Astrocyte (in vitro differentiated cells and primary cell): ENCODE data around the gene GPR137B. TPM values are rescaled to one million over a fixed set of nuclear protein-coding genes. Genes with fewer than 3 reads are reported as not detected.

Experiments used
- DNase-seq: peaks from one replicate; pipeline ENCODE4 v3.0.0-alpha.2; 2010; ENCODE audit warnings: low read depth
- FAIRE-seq: peaks from 2 replicates; lab custom pipeline; 2011; peaks lifted over from hg19 to GRCh38; lab: Jason Lieb, UNC
- H2AFZ ChIP-seq: 2 replicates; pipeline ENCODE4 v1.6.0; 2012; ENCODE audit warnings: low read depth, low read length, inconsistent platforms
- H3K27ac ChIP-seq: 2 replicates; pipeline ENCODE4 v1.5.1; 2011; ENCODE audit warnings: low read depth, low read length, inconsistent platforms
- H3K27me3 ChIP-seq: 2 replicates; pipeline ENCODE4 v1.6.0; 2011; ENCODE audit warnings: low read length, inconsistent platforms; ENCODE audit not compliant: insufficient read depth
- H3K36me3 ChIP-seq: 2 replicates; pipeline ENCODE4 v1.5.1; 2011; ENCODE audit warnings: low read length, inconsistent platforms; ENCODE audit not compliant: insufficient read depth
- H3K4me1 ChIP-seq: 2 replicates; pipeline ENCODE4 v1.5.1; 2011; ENCODE audit warnings: low read length, inconsistent platforms; ENCODE audit not compliant: insufficient read depth
- H3K4me2 ChIP-seq: 2 replicates; pipeline ENCODE4 v1.6.0; 2012; ENCODE audit warnings: low read length, inconsistent platforms
- H3K4me3 ChIP-seq: 2 replicates; pipeline ENCODE4 v1.5.1; 2011; ENCODE audit warnings: low read depth, mild to moderate bottlenecking, low read length, inconsistent platforms; ENCODE audit not compliant: insufficient read depth
- H3K79me2 ChIP-seq: 2 replicates; pipeline ENCODE4 v1.6.0; 2012; ENCODE audit warnings: mild to moderate bottlenecking, low read length, inconsistent platforms; ENCODE audit not compliant: insufficient read depth
- H3K9ac ChIP-seq: 2 replicates; pipeline ENCODE4 v1.6.0; 2012; ENCODE audit warnings: mild to moderate bottlenecking, low read length, inconsistent platforms
- H3K9me3 ChIP-seq: 2 replicates; pipeline ENCODE4 v1.5.1; 2012; ENCODE audit warnings: low read depth, mild to moderate bottlenecking, low read length, inconsistent platforms; ENCODE audit not compliant: insufficient read depth
- H4K20me1 ChIP-seq: 2 replicates; pipeline ENCODE4 v1.6.0; 2012; ENCODE audit warnings: low read length, inconsistent platforms; ENCODE audit not compliant: insufficient read depth
- H3K27ac Mint-ChIP-seq: one replicate; pipeline ENCODE4 v1.8.0; 2021; ENCODE audit warnings: mild to moderate bottlenecking, mixed read lengths; ENCODE audit not compliant: unreplicated experiment
- H3K27me3 Mint-ChIP-seq: one replicate; pipeline ENCODE4 v1.8.0; 2021; ENCODE audit warnings: low read depth, mixed read lengths; ENCODE audit not compliant: unreplicated experiment
- H3K36me3 Mint-ChIP-seq: one replicate; pipeline ENCODE4 v1.8.0; 2021; ENCODE audit warnings: low read depth, mixed read lengths; ENCODE audit not compliant: unreplicated experiment
- H3K4me1 Mint-ChIP-seq: one replicate; pipeline ENCODE4 v1.8.0; 2021; ENCODE audit warnings: low read depth, mixed read lengths; ENCODE audit not compliant: unreplicated experiment
- H3K4me3 Mint-ChIP-seq: one replicate; pipeline ENCODE4 v1.8.0; 2021; ENCODE audit warnings: mild to moderate bottlenecking, moderate library complexity, mixed read lengths; ENCODE audit not compliant: unreplicated experiment
- H3K9me3 Mint-ChIP-seq: one replicate; pipeline ENCODE4 v1.8.0; 2021; ENCODE audit warnings: mild to moderate bottlenecking, mixed read lengths; ENCODE audit not compliant: unreplicated experiment
- CTCF ChIP-seq: IDR thresholded peaks from 2 replicates; pipeline ENCODE4 v1.5.1; 2011; ENCODE audit warnings: low read depth, mild to moderate bottlenecking, inconsistent platforms, low read length, moderate library complexity; ENCODE audit not compliant: insufficient read depth
- EZH2 ChIP-seq: IDR thresholded peaks from 2 replicates; pipeline ENCODE4 v1.6.1; 2012; ENCODE audit warnings: mild to moderate bottlenecking, low read length, inconsistent platforms; ENCODE audit not compliant: insufficient read depth
- total RNA-seq: library from RNA; stranded (reverse); gene quantifications from 2 replicates; pipeline ENCODE4 v1.2.1, GENCODE V29; 2021

The GPR137B gene
- total RNA-seq, 1 donor from 2014 or later = 12.9 TPM

DNA sequence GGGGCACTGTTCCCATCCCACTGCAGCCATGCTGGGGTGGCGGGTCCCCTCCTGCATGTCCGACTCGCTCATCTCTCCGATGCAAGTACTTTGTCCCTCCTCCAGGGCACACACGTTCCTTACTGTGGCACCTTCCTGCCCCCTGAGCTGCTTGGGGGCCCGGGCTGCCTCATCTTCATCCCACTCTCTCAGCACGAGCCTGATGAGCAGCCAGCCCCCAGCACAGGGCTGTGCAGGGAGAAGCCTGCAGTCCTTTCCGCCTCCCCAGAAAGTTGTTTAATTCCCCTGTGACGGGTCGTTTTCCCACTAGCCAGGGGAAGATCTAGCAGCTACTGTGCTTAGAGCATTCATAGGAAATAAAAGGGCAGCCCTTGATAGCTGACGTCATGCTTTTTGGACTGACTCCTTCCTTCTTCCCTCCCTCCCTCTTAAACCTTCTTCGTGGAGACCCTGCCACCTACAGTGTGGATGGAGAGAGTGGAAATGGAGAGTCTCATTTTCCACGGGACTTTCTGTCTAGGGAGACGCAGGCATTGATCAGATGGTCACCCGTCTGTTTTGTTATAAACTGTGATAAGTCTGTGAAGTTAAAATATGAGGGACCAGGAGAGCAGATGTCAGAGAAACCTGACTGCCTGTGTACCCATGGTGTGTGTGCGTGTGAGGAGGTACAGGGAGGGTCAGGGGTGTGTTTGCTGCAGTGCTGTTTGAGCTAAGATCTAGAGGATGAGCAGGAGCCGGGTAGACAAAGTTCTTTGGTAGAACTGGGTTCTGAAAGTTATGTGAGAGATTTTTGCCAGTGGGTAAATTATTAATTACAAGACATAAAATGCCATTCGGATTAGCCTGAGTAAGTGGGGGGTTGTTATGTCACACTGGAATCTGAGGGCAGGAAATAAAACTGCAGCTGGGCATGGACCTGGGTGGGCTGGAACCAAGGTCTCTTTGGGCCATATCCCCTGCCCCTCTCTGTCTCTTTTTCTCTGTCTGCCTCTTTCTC lies 34.3 kb downstream of the GPR137B start:
- Histone ChIP-seq H3K9me3 (no peaks in the 10 kb centered on the region), H4K20me1 (no peaks in the 10 kb centered on the region), H3K4me1 (no peaks in the 10 kb centered on the region), H3K36me3 (no peaks in the 10 kb centered on the region), H3K4me2 (no peak overlapping the region), H2AFZ (no peak overlapping the region), H3K4me3 (no peak overlapping the region), H3K79me2 (no peaks in the 10 kb centered on the region), H3K27me3 (no peaks in the 10 kb centered on the region), H3K27ac (no peak overlapping the region), H3K9ac (no peak overlapping the region)
- no peak overlapping the region for H3K27ac Mint-ChIP-seq
- no peaks in the 10 kb centered on the region for H3K4me1 Mint-ChIP-seq
- no peak overlapping the region for H3K4me3 Mint-ChIP-seq
- no peaks in the 10 kb centered on the region for H3K9me3 Mint-ChIP-seq
- DNase-seq = no peak
- peaks cover 6% of the 10 kb centered on the region for H3K36me3 Mint-ChIP-seq
- H3K27me3 Mint-ChIP-seq = no peaks in the 10 kb centered on the region
- no peak for TF ChIP-seq EZH2
- TF ChIP-seq CTCF = no peak
- no peak for FAIRE-seq

- Mint-ChIP-seq H3K27me3 (no peaks in the 10 kb centered on the region), H3K36me3 (peaks cover 6% of the 10 kb centered on the region), H3K9me3 (no peaks in the 10 kb centered on the region), H3K4me3 (no peak overlapping the region), H3K27ac (no peak overlapping the region), H3K4me1 (no peaks in the 10 kb centered on the region)
- Histone ChIP-seq H2AFZ (no peak overlapping the region), H4K20me1 (no peaks in the 10 kb centered on the region), H3K27ac (no peak overlapping the region), H3K36me3 (no peaks in the 10 kb centered on the region), H3K4me1 (no peaks in the 10 kb centered on the region), H3K9ac (no peak overlapping the region), H3K9me3 (no peaks in the 10 kb centered on the region), H3K27me3 (no peaks in the 10 kb centered on the region), H3K4me2 (no peak overlapping the region), H3K4me3 (no peak overlapping the region), H3K79me2 (no peaks in the 10 kb centered on the region)
- no peak for TF ChIP-seq CTCF
- no peak for TF ChIP-seq EZH2
- no peak for FAIRE-seq
- DNase-seq = no peak
These were observed 37.3 kb downstream of the GPR137B start for GRCh38 chr1:236179634-236180033.

- no peak for TF ChIP-seq CTCF
- no peak for TF ChIP-seq EZH2
- Mint-ChIP-seq H3K27ac (no peak overlapping the region), H3K4me1 (no peaks in the 10 kb centered on the region), H3K27me3 (no peaks in the 10 kb centered on the region), H3K36me3 (peaks cover 6% of the 10 kb centered on the region), H3K9me3 (no peaks in the 10 kb centered on the region), H3K4me3 (no peak overlapping the region)
- no peak overlapping the region for H3K9ac ChIP-seq
- H3K36me3 ChIP-seq = no peaks in the 10 kb centered on the region
- H3K4me1 ChIP-seq = no peaks in the 10 kb centered on the region
- no peaks in the 10 kb centered on the region for H3K9me3 ChIP-seq
- H3K27ac ChIP-seq = no peak overlapping the region
- DNase-seq = peak; percentile 15
- no peaks in the 10 kb centered on the region for H3K27me3 ChIP-seq
- no peak overlapping the region for H2AFZ ChIP-seq
- H3K79me2 ChIP-seq = no peaks in the 10 kb centered on the region
- no peaks in the 10 kb centered on the region for H4K20me1 ChIP-seq
- H3K4me3 ChIP-seq = no peak overlapping the region
- peak overlapping the region; percentile 13 for H3K4me2 ChIP-seq
- FAIRE-seq = peak; percentile 32
These were observed 38.7 kb downstream of the GPR137B start for GRCh38 chr1:236181059-236181458.
